Neuronal stem cell (in vitro differentiated cells): Measurements from ENCODE around the gene CACNG7.

ENCODE experiments used
- DNase-seq: peaks from one replicate; pipeline ENCODE4 v3.0.0-alpha.2; 2013; ENCODE audit warnings: low spot score
- H2AFZ ChIP-seq: one replicate; pipeline ENCODE4 v1.6.1; 2013; ENCODE audit warnings: mild to moderate bottlenecking, low read length, inconsistent platforms
- H2AK5ac ChIP-seq: 2 replicates; pipeline ENCODE4 v1.6.1; 2013; ENCODE audit warnings: low read depth, mild to moderate bottlenecking, inconsistent platforms, low read length, moderate library complexity, mixed read lengths
- H2BK120ac ChIP-seq: 2 replicates; pipeline ENCODE4 v1.6.1; 2013; ENCODE audit warnings: low read depth, mild to moderate bottlenecking, inconsistent platforms, low read length, moderate library complexity, mixed read lengths
- H2BK12ac ChIP-seq: one replicate; pipeline ENCODE4 v1.6.1; 2013; ENCODE audit warnings: low read length, inconsistent platforms
- H2BK15ac ChIP-seq: 2 replicates; pipeline ENCODE4 v1.6.1; 2013; ENCODE audit warnings: mild to moderate bottlenecking, low read length, inconsistent platforms, mixed read lengths
- H2BK5ac ChIP-seq: one replicate; pipeline ENCODE4 v1.6.1; 2013; ENCODE audit warnings: inconsistent platforms, mild to moderate bottlenecking, low read length, moderate library complexity
- H3K14ac ChIP-seq: one replicate; pipeline ENCODE4 v1.6.1; 2013; ENCODE audit warnings: low read length, inconsistent platforms
- H3K18ac ChIP-seq: 2 replicates; pipeline ENCODE4 v1.6.1; 2013; ENCODE audit warnings: low read length, inconsistent platforms
- H3K23ac ChIP-seq: 2 replicates; pipeline ENCODE4 v1.6.1; 2013; ENCODE audit warnings: low read depth, mild to moderate bottlenecking, mixed read lengths, low read length, inconsistent platforms; ENCODE audit not compliant: poor library complexity
- H3K27ac ChIP-seq: replicated peaks from 3 replicates; pipeline ENCODE4 v1.5.1; 2013; ENCODE audit warnings: low read length, inconsistent platforms
- H3K27me3 ChIP-seq, 3 experiments: 2 replicates each; pipeline ENCODE4 v1.6.1; 2013; ENCODE audit warnings: low read length in 3 of 3, mild to moderate bottlenecking in 2 of 3, inconsistent platforms in 1 of 3, low read depth in 1 of 3, mixed read lengths in 1 of 3, moderate library complexity in 1 of 3; ENCODE audit not compliant: control insufficient read depth in 3 of 3, insufficient read depth in 3 of 3
- H3K36me3 ChIP-seq, 2 donors: replicated peaks in 1 of 2; 2 replicates each; pipeline ENCODE4 v1.6.1; 2013; ENCODE audit warnings: low read length in 2 of 2; ENCODE audit not compliant: control insufficient read depth in 2 of 2, insufficient read depth in 2 of 2
- H3K4ac ChIP-seq: 2 replicates; pipeline ENCODE4 v1.6.1; 2013; ENCODE audit warnings: inconsistent platforms, mild to moderate bottlenecking, low read length, moderate library complexity
- H3K4me1 ChIP-seq, 2 donors: 1 replicate in 1 of 2; 2 replicates in 1 of 2; pipeline ENCODE4 v1.6.1; 2013; ENCODE audit warnings: low read length in 2 of 2, low read depth in 1 of 2; ENCODE audit not compliant: control insufficient read depth in 2 of 2, insufficient read depth in 1 of 2
- H3K4me2 ChIP-seq: one replicate; pipeline ENCODE4 v1.6.1; 2013; ENCODE audit warnings: mild to moderate bottlenecking, low read length, inconsistent platforms; ENCODE audit not compliant: insufficient read depth, poor library complexity, severe bottlenecking
- H3K4me3 ChIP-seq, 2 donors: 2 replicates each; pipeline ENCODE4 v1.5.1; 2013; ENCODE audit warnings: low read length in 2 of 2, mild to moderate bottlenecking in 2 of 2, inconsistent platforms in 1 of 2, moderate library complexity in 1 of 2
- H3K79me1 ChIP-seq: one replicate; pipeline ENCODE4 v1.6.1; 2013; ENCODE audit warnings: low read depth, mild to moderate bottlenecking, inconsistent platforms, low read length, moderate library complexity
- H3K9ac ChIP-seq: one replicate; pipeline ENCODE4 v1.6.1; 2013; ENCODE audit warnings: mild to moderate bottlenecking, low read depth, low read length, inconsistent platforms; ENCODE audit not compliant: poor library complexity
- H3K9me3 ChIP-seq, 2 donors: replicated peaks in 1 of 2; 2 replicates each; pipeline versions ENCODE3 to v1.6.1; 2013; ENCODE audit warnings: low read length in 2 of 2, mild to moderate bottlenecking in 2 of 2, inconsistent platforms in 1 of 2, low read depth in 1 of 2, mixed read lengths in 1 of 2, moderate library complexity in 1 of 2; ENCODE audit not compliant: control insufficient read depth in 2 of 2, insufficient read depth in 1 of 2
- H4K8ac ChIP-seq: one replicate; pipeline ENCODE4 v1.6.1; 2013; ENCODE audit warnings: low read depth, mild to moderate bottlenecking, inconsistent platforms, low read length, moderate library complexity
- H4K91ac ChIP-seq: one replicate; pipeline ENCODE4 v1.6.1; 2013; ENCODE audit warnings: low read length, low read depth, mild to moderate bottlenecking, inconsistent platforms; ENCODE audit not compliant: poor library complexity
- WGBS, 2 donors: extraction: QIAGEN DNeasy Blood & Tissue Kit; methylation state at CpG; one replicate each; pipeline ENCODE4 v1.1.7; 2013; ENCODE audit warnings: missing lambda C conversion rate in 2 of 2, mixed read lengths in 1 of 2; ENCODE audit not compliant: insufficient read length in 2 of 2, insufficient replicate concordance in 1 of 2; ENCODE audit errors: extremely low coverage in 2 of 2; 5-methylcytosine and 5-hydroxymethylcytosine counted together

CACNG7 gene

DNA sequence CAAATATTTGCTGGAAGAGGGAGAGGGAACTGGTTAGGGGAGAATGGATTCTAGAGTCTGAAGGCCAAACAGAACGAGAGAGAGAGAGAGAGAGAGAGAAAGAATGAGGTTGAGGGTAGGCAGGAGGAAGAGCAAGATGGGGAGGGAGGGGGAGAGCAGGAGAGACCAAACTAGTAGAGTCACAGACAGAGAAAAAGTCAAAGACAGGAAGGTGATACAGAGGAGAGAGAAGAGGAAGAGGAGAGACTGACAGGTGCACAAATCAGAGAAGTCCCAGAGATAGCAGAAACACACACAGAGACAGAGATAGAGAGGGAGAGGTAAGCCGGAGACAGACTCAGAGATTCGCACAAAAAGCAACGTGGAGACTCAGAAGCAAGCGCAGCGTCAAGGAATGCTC, 76.8 kb downstream of the CACNG7 start:
- Histone ChIP-seq H3K9ac (no peak overlapping the region), H3K4me2 (no peak overlapping the region), H2BK15ac (no peak overlapping the region), H2BK5ac (no peak overlapping the region), H3K4me1 (peaks cover 4 to 7% of the 10 kb centered on the region in 2 donors), H3K23ac (no peak overlapping the region), H3K4ac (no peak overlapping the region), H3K36me3 (no peaks in the 10 kb centered on the region), H2BK120ac (no peak overlapping the region), H3K27ac (no peak overlapping the region), H3K4me3 (no peak overlapping the region), H3K18ac (no peak overlapping the region), H3K9me3 (no peaks in the 10 kb centered on the region), H3K79me1 (no peaks in the 10 kb centered on the region), H2BK12ac (no peak overlapping the region), H2AK5ac (no peak overlapping the region), H4K8ac (no peak overlapping the region), H3K27me3 (peaks cover 0 to 20% (median 6%) of the 10 kb centered on the region in 3 experiments), H3K14ac (no peak overlapping the region), H2AFZ (no peak overlapping the region), H4K91ac (no peak overlapping the region)
- no peak for DNase-seq
- WGBS, 2 donors: no CpG with 5 or more reads among the region's 6 CpGs

DNA sequence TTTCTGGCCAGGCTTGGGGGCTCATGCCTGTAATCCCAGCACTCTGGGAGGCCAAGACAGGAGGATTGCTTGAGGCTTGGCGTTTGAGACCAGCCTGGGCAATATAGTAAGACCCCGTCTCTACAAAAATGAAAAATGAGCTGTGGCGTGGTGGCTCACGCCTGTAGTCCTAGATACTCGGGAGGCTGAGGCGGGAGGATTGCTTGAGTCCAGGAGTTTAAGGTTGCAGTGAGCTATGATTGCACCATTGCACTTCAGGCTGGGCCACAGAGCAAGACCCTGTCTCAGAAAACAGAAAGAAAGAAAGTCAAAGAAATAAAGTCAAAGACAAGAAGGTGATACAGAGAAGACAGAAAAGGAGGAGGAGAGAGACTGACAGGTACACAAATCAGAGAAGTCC, 79.9 kb downstream of the CACNG7 start:
- no peak overlapping the region for H3K9ac ChIP-seq
- H2BK120ac ChIP-seq: no peak overlapping the region
- no peak overlapping the region for H3K4me2 ChIP-seq
- no peak overlapping the region for H3K18ac ChIP-seq
- no peaks in the 10 kb centered on the region for H3K36me3 ChIP-seq
- H3K79me1 ChIP-seq: no peaks in the 10 kb centered on the region
- H2AK5ac ChIP-seq: no peak overlapping the region
- no peak overlapping the region for H2BK12ac ChIP-seq
- peaks cover 3 to 11% of the 10 kb centered on the region in 2 donors for H3K4me1 ChIP-seq
- DNase-seq: no peak
- H2BK5ac ChIP-seq: no peak overlapping the region
- no CpG with 5 or more reads among the region's 6 CpGs for WGBS, 2 donors
- H3K27ac ChIP-seq: no peak overlapping the region
- H3K9me3 ChIP-seq: no peaks in the 10 kb centered on the region
- no peak overlapping the region for H2AFZ ChIP-seq
- no peak overlapping the region for H4K91ac ChIP-seq
- H3K27me3 ChIP-seq: peaks cover 0 to 8% (median 0%) of the 10 kb centered on the region in 3 experiments
- no peak overlapping the region for H2BK15ac ChIP-seq
- H3K23ac ChIP-seq: no peak overlapping the region
- no peak overlapping the region for H4K8ac ChIP-seq
- no peak overlapping the region for H3K14ac ChIP-seq
- no peak overlapping the region for H3K4ac ChIP-seq
- H3K4me3 ChIP-seq: no peak overlapping the region

DNA sequence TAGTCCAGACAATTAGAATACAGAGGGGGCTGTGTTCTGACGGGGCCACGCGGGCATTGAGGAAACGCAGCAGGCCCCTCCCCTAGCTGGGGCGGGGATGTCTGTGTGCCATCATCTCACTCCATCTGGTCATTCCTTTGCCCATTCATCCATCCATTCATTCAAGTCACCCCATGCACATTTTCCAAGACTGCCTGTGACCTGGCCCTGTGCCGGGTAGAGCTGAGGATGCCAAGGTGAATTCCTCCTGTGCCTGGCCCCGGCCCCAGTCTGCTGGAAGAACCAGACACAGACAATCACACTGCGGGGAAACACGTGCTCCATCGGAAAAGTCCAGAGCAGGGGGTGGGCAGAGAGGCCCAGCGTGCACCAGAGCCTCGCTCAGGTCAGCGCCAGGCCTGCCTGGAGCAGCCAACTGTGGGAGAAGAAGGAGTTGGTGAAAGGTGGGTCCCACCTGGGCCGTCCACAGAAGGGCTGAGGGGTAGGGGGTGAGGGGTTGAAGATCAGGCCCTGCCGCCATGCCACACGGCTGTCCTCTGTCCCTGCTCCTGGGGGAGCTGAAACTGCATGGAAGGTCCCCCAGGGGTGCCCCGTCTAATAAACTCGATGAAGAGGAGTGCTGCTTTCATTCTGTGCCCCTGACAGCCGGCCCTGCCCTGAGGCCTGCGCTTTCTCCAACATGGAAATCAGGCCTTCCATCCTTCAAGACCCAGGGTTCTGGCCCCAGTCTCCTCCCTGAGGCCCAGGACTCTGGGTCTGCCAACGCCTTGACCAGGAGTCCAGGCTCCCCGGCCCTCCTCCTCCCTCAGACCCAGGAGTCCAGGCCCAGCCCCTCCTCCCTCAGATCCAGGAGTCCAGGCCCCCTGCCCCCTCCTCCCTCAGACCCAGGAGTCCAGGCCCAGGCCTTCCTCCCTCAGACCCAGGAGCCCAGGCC, 80.8 kb downstream of the CACNG7 start:
- Histone ChIP-seq H3K23ac (peak overlapping the region; percentile 26), H2BK15ac (peak overlapping the region; percentile 23), H3K18ac (peak overlapping the region; percentile 15), H3K4ac (no peak overlapping the region), H4K8ac (no peak overlapping the region), H4K91ac (no peak overlapping the region), H3K4me2 (no peak overlapping the region), H3K4me1 (peaks cover 3 to 12% of the 10 kb centered on the region in 2 donors), H3K36me3 (no peaks in the 10 kb centered on the region), H3K27me3 (peaks cover 0 to 8% (median 0%) of the 10 kb centered on the region in 3 experiments), H2BK12ac (no peak overlapping the region), H3K9ac (no peak overlapping the region), H3K27ac (no peak overlapping the region), H3K9me3 (no peaks in the 10 kb centered on the region), H3K14ac (no peak overlapping the region), H2AFZ (no peak overlapping the region), H3K79me1 (no peaks in the 10 kb centered on the region), H3K4me3 (no peak overlapping the region), H2AK5ac (peak overlapping the region; percentile 31), H2BK120ac (no peak overlapping the region), H2BK5ac (no peak overlapping the region)
- WGBS, 2 donors: no CpG with 5 or more reads among the region's 22 CpGs
- DNase-seq: no peak
